Measurements from ENCODE around the gene BAIAP2L2. TPM values are rescaled to one million over a fixed set of nuclear protein-coding genes. Genes with fewer than 3 reads are reported as not detected.
"Not testable (repeated sequence)": the region's sequence is repeated elsewhere in the genome, so short reads cannot be mapped to it uniquely, and the experiment has no call there.

BAIAP2L2 gene
- total and polyA plus RNA-seq, 12 donors, result 0.09 to 6.0 (median 0.55) TPM; not detected in 1

DNA sequence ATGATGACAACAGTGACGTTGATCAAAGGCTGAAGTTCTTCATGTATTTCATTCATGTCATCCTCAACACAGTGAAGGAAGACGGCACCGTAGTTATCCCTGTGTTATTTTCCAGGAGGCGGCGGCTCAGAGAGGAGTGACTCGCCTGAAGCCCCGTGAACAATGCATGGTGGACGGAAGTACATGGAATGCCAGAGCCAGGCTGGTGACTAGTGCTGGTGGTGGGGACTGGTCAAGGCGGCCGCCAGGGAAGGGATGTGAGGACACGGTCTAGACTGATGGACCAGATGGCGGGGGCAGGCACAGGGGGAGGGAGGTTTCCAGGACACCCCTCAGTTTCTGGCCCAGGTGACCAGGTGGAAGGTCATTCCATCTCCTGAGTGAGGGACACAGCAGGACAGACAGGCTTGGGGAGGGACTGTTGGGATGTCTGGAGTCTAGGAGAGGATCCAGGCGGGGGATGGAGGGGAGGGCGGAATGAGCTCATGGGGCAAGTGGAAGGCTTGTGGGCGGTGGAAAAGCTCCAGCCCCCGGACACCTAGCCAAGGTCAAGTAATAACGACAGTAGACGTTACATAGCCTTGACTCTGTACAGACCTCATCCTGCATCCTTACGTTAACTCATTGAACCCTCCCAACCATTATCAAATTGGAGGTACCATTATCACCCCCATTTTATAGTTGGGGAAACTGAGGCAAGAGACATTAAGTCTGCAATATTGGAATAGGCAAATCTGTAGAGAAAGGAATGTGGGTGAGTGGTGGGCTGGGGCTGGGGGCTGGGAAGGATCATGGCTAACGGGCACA, 69.3 kb downstream of the BAIAP2L2 start:
- TF ChIP-seq POLR2A (IDR thresholded peaks at IDR 0.05), result no peak
- TF ChIP-seq, protein P1, sequence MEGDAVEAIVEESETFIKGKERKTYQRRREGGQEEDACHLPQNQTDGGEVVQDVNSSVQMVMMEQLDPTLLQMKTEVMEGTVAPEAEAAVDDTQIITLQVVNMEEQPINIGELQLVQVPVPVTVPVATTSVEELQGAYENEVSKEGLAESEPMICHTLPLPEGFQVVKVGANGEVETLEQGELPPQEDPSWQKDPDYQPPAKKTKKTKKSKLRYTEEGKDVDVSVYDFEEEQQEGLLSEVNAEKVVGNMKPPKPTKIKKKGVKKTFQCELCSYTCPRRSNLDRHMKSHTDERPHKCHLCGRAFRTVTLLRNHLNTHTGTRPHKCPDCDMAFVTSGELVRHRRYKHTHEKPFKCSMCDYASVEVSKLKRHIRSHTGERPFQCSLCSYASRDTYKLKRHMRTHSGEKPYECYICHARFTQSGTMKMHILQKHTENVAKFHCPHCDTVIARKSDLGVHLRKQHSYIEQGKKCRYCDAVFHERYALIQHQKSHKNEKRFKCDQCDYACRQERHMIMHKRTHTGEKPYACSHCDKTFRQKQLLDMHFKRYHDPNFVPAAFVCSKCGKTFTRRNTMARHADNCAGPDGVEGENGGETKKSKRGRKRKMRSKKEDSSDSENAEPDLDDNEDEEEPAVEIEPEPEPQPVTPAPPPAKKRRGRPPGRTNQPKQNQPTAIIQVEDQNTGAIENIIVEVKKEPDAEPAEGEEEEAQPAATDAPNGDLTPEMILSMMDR (IDR thresholded peaks at IDR 0.05), result no peak
- Histone ChIP-seq H3K36me3 (replicated peaks in 1 of 2) (no peaks in the 10 kb centered on the region), H3K4me3 (no peak overlapping the region), H3K4me1 (replicated peaks in 1 of 2) (no peaks in the 10 kb centered on the region), H3K27me3 (no peaks in the 10 kb centered on the region), H3K9me3 (replicated peaks in 1 of 3) (no peaks in the 10 kb centered on the region), H3K27ac (no peak overlapping the region)
- DNase-seq, result no peak
- intact Hi-C loops (cut with DNase I), result no loop called here
- 68 to 84% (median 76%) methylated on average over 19 to 20 of the region's 20 CpGs for WGBS, 4 donors

DNA sequence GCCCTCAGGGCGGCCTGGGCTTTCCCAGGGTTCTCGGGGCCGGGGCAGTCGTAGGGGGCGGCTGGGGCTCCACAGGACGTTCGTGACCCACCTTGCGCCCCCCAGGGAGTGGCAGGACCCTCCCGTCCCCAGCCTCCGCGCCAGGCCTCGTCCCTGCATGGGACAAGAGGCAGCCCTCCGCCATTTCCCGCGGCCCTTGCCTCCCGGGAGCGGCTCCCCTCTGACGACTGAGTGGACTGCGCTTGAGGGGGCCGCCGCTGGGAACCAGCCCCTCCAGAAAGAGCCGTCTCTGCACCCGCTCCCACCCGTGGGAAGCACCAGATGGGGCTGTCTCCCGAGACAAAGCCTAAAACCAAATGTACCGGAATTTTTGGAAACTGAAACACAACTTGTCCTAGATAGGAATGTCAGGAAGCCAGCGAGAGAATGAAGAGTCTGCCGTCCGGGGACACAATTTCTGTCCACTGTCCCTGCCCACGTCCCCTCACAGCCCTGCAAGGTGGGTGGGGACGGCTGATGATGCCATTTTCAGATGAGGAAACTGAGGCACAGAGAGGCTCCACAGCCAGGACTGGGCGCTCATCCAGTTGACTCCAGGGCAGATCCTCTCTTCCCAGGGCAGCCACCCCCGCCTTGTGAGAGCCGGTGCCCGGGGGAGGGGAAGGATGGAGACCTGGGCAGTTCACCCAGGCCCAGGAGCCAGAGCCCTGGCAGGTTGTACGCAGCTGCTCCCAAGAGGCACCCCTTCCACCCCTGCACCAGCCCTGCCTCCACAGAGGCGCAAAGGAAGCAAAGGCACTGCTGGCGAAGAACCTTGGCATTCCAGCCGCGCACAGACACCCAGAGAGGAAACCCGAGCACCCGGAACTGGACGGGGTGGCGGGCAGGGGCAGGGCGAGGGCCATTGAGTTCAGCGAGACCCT, 71.3 kb downstream of the BAIAP2L2 start:
- TF ChIP-seq, protein P1 (IDR thresholded peaks at IDR 0.05), result no peak
- no peak for TF ChIP-seq POLR2A (IDR thresholded peaks at IDR 0.05)
- Histone ChIP-seq H3K4me3 (no peak overlapping the region), H3K27ac (peak overlapping the region in 2 of 5 donors; percentile 26 to 49), H3K36me3 (replicated peaks in 1 of 2) (no peaks in the 10 kb centered on the region), H3K27me3 (no peaks in the 10 kb centered on the region), H3K4me1 (replicated peaks in 1 of 2) (peaks cover 8 to 10% of the 10 kb centered on the region in 2 donors), H3K9me3 (replicated peaks in 1 of 3) (no peaks in the 10 kb centered on the region)
- WGBS, 4 donors, result 74 to 78% (median 76%) methylated on average over 34 to 46 of the region's 46 CpGs
- intact Hi-C loops (cut with DNase I), result no loop called here
- DNase-seq, result no peak

DNA sequence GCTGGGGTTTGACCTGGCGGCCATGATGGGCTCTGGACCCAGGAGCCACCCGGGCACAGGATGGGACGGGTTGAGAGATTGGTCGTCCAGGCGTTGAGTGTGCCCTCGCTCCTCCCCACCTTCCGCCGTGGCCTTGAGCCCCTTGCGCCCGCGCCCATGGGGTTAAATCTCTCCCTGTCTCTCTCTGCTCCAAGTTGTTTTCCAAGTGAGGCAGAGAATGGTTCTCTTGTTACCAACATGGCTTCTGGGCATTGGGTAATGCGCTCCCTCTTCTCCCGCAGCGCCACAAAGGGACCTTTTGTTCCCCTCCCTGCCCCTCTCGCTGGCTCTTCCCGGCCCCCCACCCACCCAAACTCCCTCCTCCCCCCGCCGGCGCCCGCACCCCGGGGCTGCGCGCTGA, 72.1 kb downstream of the BAIAP2L2 start:
- 87 to 95% (median 93%) methylated on average over 13 to 23 of the region's 23 CpGs for WGBS, 4 donors
- peaks cover 14 to 18% of the 10 kb centered on the region in 2 donors for H3K4me1 ChIP-seq (replicated peaks in 1 of 2)
- intact Hi-C loops (cut with DNase I), result no loop called here
- DNase-seq, result no peak
- no peaks in the 10 kb centered on the region for H3K9me3 ChIP-seq (replicated peaks in 1 of 3)
- no peak overlapping the region for H3K27ac ChIP-seq
- H3K27me3 ChIP-seq, result no peaks in the 10 kb centered on the region
- TF ChIP-seq, protein P1 (IDR thresholded peaks at IDR 0.05), result no peak
- no peak for TF ChIP-seq POLR2A (IDR thresholded peaks at IDR 0.05)
- H3K36me3 ChIP-seq (replicated peaks in 1 of 2), result no peaks in the 10 kb centered on the region
- H3K4me3 ChIP-seq, result no peak overlapping the region

DNA sequence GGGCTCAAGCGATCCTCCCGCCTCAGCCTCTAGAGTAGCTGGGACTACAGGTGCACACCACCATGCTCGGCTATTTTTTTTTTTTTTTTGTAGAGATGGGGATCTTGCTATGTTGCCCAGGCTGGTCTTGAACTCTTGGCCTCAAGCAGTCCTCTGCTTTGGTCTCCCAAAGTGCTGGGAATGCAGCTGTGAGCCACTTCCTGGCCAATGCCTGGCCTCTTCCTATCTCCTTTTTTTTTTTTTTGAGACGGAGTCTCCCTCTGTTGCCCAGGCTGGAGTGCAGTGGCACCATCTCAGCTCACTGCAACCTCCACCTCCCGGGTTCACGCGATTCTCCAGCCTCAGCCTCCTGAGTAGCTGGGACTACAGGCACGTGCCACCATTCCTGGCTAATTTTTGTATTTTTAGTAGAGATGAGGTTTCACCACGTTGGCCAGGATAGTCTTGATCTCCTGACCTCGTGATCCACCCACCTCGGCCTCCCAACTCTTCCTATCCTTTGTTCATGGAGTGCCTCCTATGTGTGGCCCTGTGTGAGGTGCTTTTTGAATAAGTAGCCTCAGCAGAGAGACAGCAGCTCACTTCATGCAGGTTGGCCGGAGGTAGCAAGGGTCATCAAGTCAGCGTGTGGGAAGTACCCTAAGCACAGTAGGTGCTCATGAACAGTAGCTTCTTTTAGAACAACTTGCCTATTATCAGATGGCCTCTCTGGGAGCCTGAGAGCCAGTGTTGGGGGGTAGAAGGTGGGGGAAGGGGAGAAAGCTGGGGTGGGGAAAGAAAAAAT, 72.9 kb downstream of the BAIAP2L2 start:
- intact Hi-C loops (cut with DNase I); H3K36me3 ChIP-seq (replicated peaks in 1 of 2); H3K27ac ChIP-seq; H3K9me3 ChIP-seq (replicated peaks in 1 of 3); H3K27me3 ChIP-seq; H3K4me3 ChIP-seq; DNase-seq: not testable (repeated sequence)
- peaks cover 16 to 20% of the 10 kb centered on the region in 2 donors for H3K4me1 ChIP-seq (replicated peaks in 1 of 2)
- 85 to 91% (median 89%) methylated on average over 13 of the region's 13 CpGs for WGBS, 4 donors
